ENCODE data around the gene KLHL22.

The KLHL22 gene

DNA sequence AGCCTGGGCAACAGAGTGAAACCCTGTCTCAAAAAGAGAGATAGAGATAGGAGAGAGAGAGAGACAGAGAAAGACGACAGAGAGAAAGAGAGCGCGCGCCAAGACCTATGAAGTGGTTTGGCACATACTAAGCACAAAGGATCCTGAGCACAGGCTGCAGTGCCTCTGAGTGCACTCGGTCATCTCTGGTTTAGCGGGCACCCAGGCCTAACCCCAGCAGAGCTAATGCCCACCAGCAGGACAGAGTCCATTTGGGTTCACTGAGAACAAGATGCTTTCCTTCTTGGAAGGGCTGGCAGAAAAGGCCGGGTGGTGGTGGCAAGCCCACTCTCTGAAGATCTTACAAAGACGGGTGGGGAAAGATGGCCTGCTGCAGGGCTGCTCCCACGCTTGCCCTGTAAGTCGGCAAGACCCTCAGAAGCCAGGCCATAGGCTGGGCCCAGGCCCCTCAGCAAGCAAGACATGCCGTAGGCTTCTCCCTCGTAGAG lies 61.3 kb downstream of the KLHL22 start:
- CTCF ChIA-PET = interaction anchor here (1.0 to 3.8 kb wide), 4 partner anchors 16 to 134 kb away, joined by 3 to 34 read pairs (median 4); no protein-coding TSS in a partner anchor
- POLR2A ChIA-PET = no interaction called here

DNA sequence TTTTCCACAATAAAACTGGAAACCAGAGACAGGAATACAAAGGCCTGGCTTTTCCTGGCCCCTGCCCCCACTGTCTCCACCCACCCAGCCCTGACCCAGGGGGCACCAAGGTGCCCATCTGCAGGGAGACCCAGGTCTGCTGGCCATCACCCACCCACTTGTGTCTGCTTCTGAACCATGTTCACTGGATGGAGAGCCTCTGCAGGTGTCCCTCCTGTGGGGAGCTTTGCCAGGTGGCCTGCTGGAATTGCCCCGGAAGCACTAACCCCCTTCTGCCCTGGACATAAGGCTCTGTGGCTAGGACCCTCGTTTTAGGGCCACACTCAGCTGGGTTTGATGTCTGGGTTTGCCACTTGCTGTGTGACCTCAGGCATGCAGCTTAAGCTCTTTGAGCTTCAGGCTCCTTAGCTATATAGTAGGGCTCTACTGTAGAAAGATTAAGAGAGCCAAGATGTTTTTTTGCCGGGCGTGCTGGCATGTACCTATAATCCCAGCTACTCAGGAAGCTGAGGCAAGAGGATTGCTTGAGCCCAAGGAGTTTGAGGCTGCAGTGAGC lies 61.8 kb downstream of the KLHL22 start:
- no peak overlapping the region for H3K4me3 ChIP-seq (ENCODE audit: low read depth, low read length)
- DNase-seq (ENCODE audit: low read depth, low spot score) = no peak
- ChIA-PET POLR2A (no interaction called here), CTCF (interaction anchor here (1.0 to 3.8 kb wide), 2 partner anchors 15 to 23 kb away, joined by 3 to 34 read pairs; no protein-coding TSS in a partner anchor)
- TF ChIP-seq, protein P1, sequence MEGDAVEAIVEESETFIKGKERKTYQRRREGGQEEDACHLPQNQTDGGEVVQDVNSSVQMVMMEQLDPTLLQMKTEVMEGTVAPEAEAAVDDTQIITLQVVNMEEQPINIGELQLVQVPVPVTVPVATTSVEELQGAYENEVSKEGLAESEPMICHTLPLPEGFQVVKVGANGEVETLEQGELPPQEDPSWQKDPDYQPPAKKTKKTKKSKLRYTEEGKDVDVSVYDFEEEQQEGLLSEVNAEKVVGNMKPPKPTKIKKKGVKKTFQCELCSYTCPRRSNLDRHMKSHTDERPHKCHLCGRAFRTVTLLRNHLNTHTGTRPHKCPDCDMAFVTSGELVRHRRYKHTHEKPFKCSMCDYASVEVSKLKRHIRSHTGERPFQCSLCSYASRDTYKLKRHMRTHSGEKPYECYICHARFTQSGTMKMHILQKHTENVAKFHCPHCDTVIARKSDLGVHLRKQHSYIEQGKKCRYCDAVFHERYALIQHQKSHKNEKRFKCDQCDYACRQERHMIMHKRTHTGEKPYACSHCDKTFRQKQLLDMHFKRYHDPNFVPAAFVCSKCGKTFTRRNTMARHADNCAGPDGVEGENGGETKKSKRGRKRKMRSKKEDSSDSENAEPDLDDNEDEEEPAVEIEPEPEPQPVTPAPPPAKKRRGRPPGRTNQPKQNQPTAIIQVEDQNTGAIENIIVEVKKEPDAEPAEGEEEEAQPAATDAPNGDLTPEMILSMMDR (IDR thresholded peaks at IDR 0.05; ENCODE audit: insufficient read depth, low read length, missing control alignments) = no peak

More for the DNA sequence above, 61.3 kb downstream of the KLHL22 start:
- no peak for DNase-seq (ENCODE audit: low read depth, low spot score)
- TF ChIP-seq, protein P1 (IDR thresholded peaks at IDR 0.05; ENCODE audit: insufficient read depth, low read length, missing control alignments) = no peak
- no peak overlapping the region for H3K4me3 ChIP-seq (ENCODE audit: low read depth, low read length)

- POLR2A ChIA-PET = no interaction called here
- TF ChIP-seq, protein P1 (IDR thresholded peaks at IDR 0.05; ENCODE audit: insufficient read depth, low read length, missing control alignments) = no peak
- no peak overlapping the region for H3K4me3 ChIP-seq (ENCODE audit: low read depth, low read length)
- CTCF ChIA-PET = interaction anchor here (0.8 to 1.3 kb wide), 3 partner anchors 8 to 15 kb away, joined by 3 read pairs; no protein-coding TSS in a partner anchor
- DNase-seq (ENCODE audit: low read depth, low spot score) = no peak
Measured at GRCh38 chr22:20433191-20433590, 62.4 kb downstream of the KLHL22 start.

- no peak overlapping the region for H3K4me3 ChIP-seq (ENCODE audit: low read depth, low read length)
- no peak for DNase-seq (ENCODE audit: low read depth, low spot score)
- TF ChIP-seq, protein P1 (IDR thresholded peaks at IDR 0.05; ENCODE audit: insufficient read depth, low read length, missing control alignments) = no peak
- ChIA-PET POLR2A (no interaction called here), CTCF (interaction anchor here (0.7 to 1.3 kb wide), 5 partner anchors 9 to 24 kb away, joined by 3 read pairs; no protein-coding TSS in a partner anchor)
Measured at GRCh38 chr22:20432244-20432686, 63.3 kb downstream of the KLHL22 start.

- no peak for DNase-seq (ENCODE audit: low read depth, low spot score)
- CTCF ChIA-PET = interaction anchor here (0.9 to 1.3 kb wide), 2 partner anchors 13 to 23 kb away, joined by 3 read pairs; no protein-coding TSS in a partner anchor
- H3K4me3 ChIP-seq (ENCODE audit: low read depth, low read length) = no peak overlapping the region
- POLR2A ChIA-PET = no interaction called here
- TF ChIP-seq, protein P1 (IDR thresholded peaks at IDR 0.05; ENCODE audit: insufficient read depth, low read length, missing control alignments) = no peak
Measured at GRCh38 chr22:20431511-20432192, 63.9 kb downstream of the KLHL22 start.
